Esophagus squamous epithelium (tissue), 4 donors: ENCODE measurements around the gene TPM1.

ENCODE experiments used
- POLR2A ChIP-seq, 4 donors: fragments of 450-650 bp; IDR thresholded peaks; one replicate each; pipeline ENCODE4 v1.6.1; 2017; ENCODE audit warnings: antibody characterized with exemption in 4 of 4, mild to moderate bottlenecking in 4 of 4, moderate library complexity in 3 of 4
- TF ChIP-seq, protein P1 (sequence below), 6 experiments: fragments of 450-650 bp in 4 of 6; fragments of 200-600 bp in 2 of 6; sonication (generic) in 2 of 6; IDR thresholded peaks; one replicate each; pipeline ENCODE4 v1.5.1; 2016 to 2019; ENCODE audit warnings: antibody characterized with exemption in 6 of 6, mild to moderate bottlenecking in 4 of 6, moderate library complexity in 4 of 6

DNA sequence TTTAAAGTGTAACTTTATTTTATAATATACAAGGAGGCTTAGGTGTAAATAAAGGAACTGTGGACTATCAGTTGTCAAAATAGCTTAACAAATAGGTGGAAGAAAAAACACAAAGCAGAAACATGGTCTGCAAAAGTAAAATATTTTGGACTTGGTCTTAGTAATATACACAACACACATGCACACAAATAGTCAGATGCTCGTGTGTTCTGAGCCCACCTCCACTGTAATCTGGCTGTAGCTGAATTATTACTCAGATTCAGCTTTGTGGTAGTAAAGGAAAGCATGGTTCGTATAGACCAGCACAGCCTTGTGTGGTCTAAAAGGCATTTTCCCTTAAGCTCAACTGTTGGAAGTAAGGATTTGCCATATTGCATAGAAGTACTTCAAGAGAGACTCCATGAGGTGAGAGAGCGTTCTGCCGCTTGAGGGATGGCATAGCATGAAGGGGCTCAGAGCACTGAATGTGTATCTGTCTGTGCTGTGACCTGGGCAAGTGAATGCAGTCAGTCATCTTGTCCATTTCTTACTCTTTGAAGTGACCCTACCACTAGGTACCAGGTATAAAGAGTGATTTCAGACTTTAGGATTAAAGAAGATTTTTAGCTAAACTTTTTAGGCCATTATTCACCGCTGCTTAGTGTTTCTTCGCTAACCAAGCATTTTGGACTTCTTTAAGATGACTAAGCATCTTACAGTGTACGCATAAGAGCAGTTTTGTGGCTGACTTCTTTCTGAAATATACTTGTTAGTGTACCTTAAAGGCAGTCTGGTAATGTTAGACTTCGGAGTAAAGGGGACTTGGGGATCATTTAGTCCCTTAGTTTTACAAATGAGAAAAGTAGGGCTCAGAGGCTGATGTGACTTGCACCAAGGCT is 15.2 kb downstream of the TPM1 start:
- TF ChIP-seq, protein P1, sequence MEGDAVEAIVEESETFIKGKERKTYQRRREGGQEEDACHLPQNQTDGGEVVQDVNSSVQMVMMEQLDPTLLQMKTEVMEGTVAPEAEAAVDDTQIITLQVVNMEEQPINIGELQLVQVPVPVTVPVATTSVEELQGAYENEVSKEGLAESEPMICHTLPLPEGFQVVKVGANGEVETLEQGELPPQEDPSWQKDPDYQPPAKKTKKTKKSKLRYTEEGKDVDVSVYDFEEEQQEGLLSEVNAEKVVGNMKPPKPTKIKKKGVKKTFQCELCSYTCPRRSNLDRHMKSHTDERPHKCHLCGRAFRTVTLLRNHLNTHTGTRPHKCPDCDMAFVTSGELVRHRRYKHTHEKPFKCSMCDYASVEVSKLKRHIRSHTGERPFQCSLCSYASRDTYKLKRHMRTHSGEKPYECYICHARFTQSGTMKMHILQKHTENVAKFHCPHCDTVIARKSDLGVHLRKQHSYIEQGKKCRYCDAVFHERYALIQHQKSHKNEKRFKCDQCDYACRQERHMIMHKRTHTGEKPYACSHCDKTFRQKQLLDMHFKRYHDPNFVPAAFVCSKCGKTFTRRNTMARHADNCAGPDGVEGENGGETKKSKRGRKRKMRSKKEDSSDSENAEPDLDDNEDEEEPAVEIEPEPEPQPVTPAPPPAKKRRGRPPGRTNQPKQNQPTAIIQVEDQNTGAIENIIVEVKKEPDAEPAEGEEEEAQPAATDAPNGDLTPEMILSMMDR (IDR thresholded peaks at IDR 0.05), result no peak
- no peak for TF ChIP-seq POLR2A (IDR thresholded peaks at IDR 0.05)
